H1 (cell line): ENCODE measurements around the gene ARHGAP6. TPM values are rescaled to one million over a fixed set of nuclear protein-coding genes. Genes with fewer than 3 reads are reported as not detected.

Source experiments
- CTCF ChIA-PET: fragments of 300-600 bp; sonication (Branson Sonifier 250); formaldehyde crosslinking; loops from one replicate; lab custom pipeline; 2021; ENCODE audit not compliant: partially characterized antibody; lab: Charles Lee
- POLR2A ChIA-PET: fragments of 300-600 bp; sonication (Branson Sonifier 250); formaldehyde crosslinking; loops from one replicate; lab custom pipeline; 2021; ENCODE audit warnings: inconsistent platforms; ENCODE audit not compliant: partially characterized antibody; lab: Charles Lee
- DNase-seq, 2 experiments: peaks; one replicate each; pipeline versions ENCODE4 v3.0.0 to v3.0.0-alpha.2; 2010 to 2022; ENCODE audit warnings: low spot score in 2 of 2, low read depth in 1 of 2, mixed read lengths in 1 of 2
- FAIRE-seq: peaks from 2 replicates; lab custom pipeline; 2011; peaks lifted over from hg19 to GRCh38; lab: Jason Lieb, UNC
- H2AFZ ChIP-seq: 2 replicates; pipeline ENCODE4 v1.8.1; 2012; ENCODE audit warnings: low read length, inconsistent platforms
- H2AK5ac ChIP-seq: 2 replicates; pipeline ENCODE4 v1.6.1; 2013; ENCODE audit warnings: low read depth, low read length
- H2BK120ac ChIP-seq: replicated peaks from 2 replicates; pipeline ENCODE3; 2013; ENCODE audit warnings: low read depth, low read length, inconsistent platforms
- H2BK12ac ChIP-seq: 2 replicates; pipeline ENCODE4 v1.6.1; 2013; ENCODE audit warnings: low read depth, low read length
- H2BK15ac ChIP-seq: 2 replicates; pipeline ENCODE4 v1.6.1; 2013; ENCODE audit warnings: low read length
- H2BK20ac ChIP-seq: 2 replicates; pipeline ENCODE4 v1.6.1; 2013; ENCODE audit warnings: low read length
- H2BK5ac ChIP-seq: 2 replicates; pipeline ENCODE4 v1.6.1; 2013; ENCODE audit warnings: low read depth, low read length
- H3K14ac ChIP-seq: 2 replicates; pipeline ENCODE4 v1.6.1; 2013; ENCODE audit warnings: inconsistent platforms; ENCODE audit not compliant: insufficient read length
- H3K18ac ChIP-seq: 2 replicates; pipeline ENCODE4 v1.6.1; 2013; ENCODE audit warnings: low read length; ENCODE audit errors: extremely low read depth
- H3K23ac ChIP-seq: 2 replicates; pipeline ENCODE4 v1.6.1; 2013; ENCODE audit warnings: inconsistent platforms; ENCODE audit not compliant: insufficient read length
- H3K23me2 ChIP-seq: 2 replicates; pipeline ENCODE4 v1.6.1; 2013; ENCODE audit warnings: low read depth, low read length
- H3K27ac ChIP-seq: 2 replicates; pipeline ENCODE4 v1.6.1; 2011; ENCODE audit warnings: low read depth, low read length, inconsistent platforms
- H3K27me3 ChIP-seq, 4 experiments: replicated peaks in 1 of 4; 1 replicate in 1 of 4; 2 replicates in 3 of 4; pipeline versions ENCODE4 v1.6.1 to v1.8.1; 2011 to 2013; ENCODE audit warnings: low read length in 3 of 4, mild to moderate bottlenecking in 3 of 4, inconsistent platforms in 2 of 4, mixed read lengths in 2 of 4, moderate library complexity in 1 of 4; ENCODE audit not compliant: control insufficient read depth in 3 of 4, insufficient read depth in 3 of 4; ENCODE audit errors: extremely low read depth in 1 of 4
- H3K36me3 ChIP-seq, 4 experiments: 2 replicates each; pipeline versions ENCODE4 v1.6.1 to v1.8.1; 2011 to 2013; ENCODE audit warnings: mild to moderate bottlenecking in 4 of 4, low read length in 3 of 4, moderate library complexity in 2 of 4, control low read depth in 1 of 4, inconsistent platforms in 1 of 4; ENCODE audit not compliant: insufficient read depth in 4 of 4, control insufficient read depth in 2 of 4
- H3K4ac ChIP-seq: replicated peaks from 2 replicates; pipeline ENCODE3; 2013; ENCODE audit warnings: low read length, low read depth, mixed read lengths, inconsistent platforms; ENCODE audit not compliant: insufficient read length
- H3K4me1 ChIP-seq, 4 experiments: replicated peaks in 1 of 4; 1 replicate in 1 of 4; 2 replicates in 3 of 4; pipeline versions ENCODE4 v1.6.1 to v1.8.1; 2011 to 2013; ENCODE audit warnings: low read length in 3 of 4, inconsistent platforms in 2 of 4, mixed read lengths in 1 of 4; ENCODE audit not compliant: insufficient read depth in 4 of 4, control insufficient read depth in 3 of 4
- H3K4me2 ChIP-seq, 2 experiments: 2 replicates each; pipeline versions ENCODE4 v1.6.1 to v1.8.1; 2011 to 2013; ENCODE audit warnings: low read depth in 2 of 2, low read length in 2 of 2, control low read depth in 1 of 2, inconsistent platforms in 1 of 2, mild to moderate bottlenecking in 1 of 2; ENCODE audit not compliant: insufficient read depth in 1 of 2
- H3K4me3 ChIP-seq, 4 experiments: fragments of 200-600, 300-600 bp in 1 of 4; sonication (generic), shearing (Covaris generic), sonication (Bioruptor Twin) in 1 of 4; 2 replicates each; pipeline versions ENCODE4 v1.5.1 to v1.8.1; 2011 to 2016; ENCODE audit warnings: low read length in 4 of 4, low read depth in 3 of 4, control low read depth in 2 of 4, inconsistent platforms in 2 of 4, mild to moderate bottlenecking in 2 of 4, mixed read lengths in 1 of 4, moderate library complexity in 1 of 4; ENCODE audit not compliant: insufficient read depth in 2 of 4; ENCODE audit errors: extremely low read depth in 1 of 4
- H3K56ac ChIP-seq: replicated peaks from 2 replicates; pipeline ENCODE3; 2013; ENCODE audit warnings: low read depth, mild to moderate bottlenecking, mixed read lengths, low read length, inconsistent platforms; ENCODE audit not compliant: insufficient read length
- H3K79me1 ChIP-seq: 2 replicates; pipeline ENCODE4 v1.6.1; 2013; ENCODE audit warnings: low read depth, low read length, control low read depth
- H3K79me2 ChIP-seq, 2 experiments: 2 replicates each; pipeline versions ENCODE4 v1.6.1 to v1.8.1; 2012 to 2013; ENCODE audit warnings: low read length in 2 of 2, mild to moderate bottlenecking in 2 of 2, inconsistent platforms in 1 of 2; ENCODE audit not compliant: insufficient read depth in 2 of 2, control insufficient read depth in 1 of 2
- H3K9ac ChIP-seq, 4 experiments: replicated peaks in 1 of 4; 1 replicate in 1 of 4; 2 replicates in 3 of 4; pipeline versions ENCODE4 v1.6.1 to v1.8.1; 2011 to 2013; ENCODE audit warnings: low read depth in 3 of 4, low read length in 3 of 4, control low read depth in 2 of 4, mild to moderate bottlenecking in 2 of 4, moderate library complexity in 2 of 4, inconsistent platforms in 1 of 4; ENCODE audit errors: extremely low read depth in 1 of 4
- H3K9me3 ChIP-seq, 2 experiments: 2 replicates each; pipeline versions ENCODE4 v1.6.1 to v1.8.1; 2012 to 2013; ENCODE audit warnings: mild to moderate bottlenecking in 2 of 2, moderate library complexity in 2 of 2, control low read depth in 1 of 2, inconsistent platforms in 1 of 2, low read depth in 1 of 2, low read length in 1 of 2, mixed read lengths in 1 of 2; ENCODE audit not compliant: insufficient read depth in 2 of 2
- H4K20me1 ChIP-seq, 2 experiments: replicated peaks in 1 of 2; 2 replicates each; pipeline versions ENCODE3 to v1.8.1; 2011 to 2013; ENCODE audit warnings: inconsistent platforms in 2 of 2, low read length in 2 of 2, mild to moderate bottlenecking in 1 of 2; ENCODE audit not compliant: insufficient read depth in 2 of 2, control insufficient read depth in 1 of 2
- H4K5ac ChIP-seq: 2 replicates; pipeline ENCODE4 v1.6.1; 2013; ENCODE audit warnings: low read length, low read depth, mixed read lengths, inconsistent platforms; ENCODE audit not compliant: insufficient read length
- H4K8ac ChIP-seq: 2 replicates; pipeline ENCODE4 v1.8.0; 2013; ENCODE audit warnings: mild to moderate bottlenecking, moderate library complexity, low read length, inconsistent platforms; ENCODE audit not compliant: insufficient read depth; ENCODE audit errors: extremely low read depth
- H4K91ac ChIP-seq: replicated peaks from 2 replicates; pipeline ENCODE3; 2013; ENCODE audit warnings: low read length, mixed read lengths, inconsistent platforms; ENCODE audit not compliant: insufficient read length
- CREB1 ChIP-seq: IDR thresholded peaks from 2 replicates; pipeline ENCODE4 v1.6.1; 2012; ENCODE audit warnings: inconsistent platforms
- CTBP2 ChIP-seq: IDR thresholded peaks from 2 replicates; pipeline ENCODE4 v1.7.0; 2011; ENCODE audit warnings: borderline replicate concordance, mild to moderate bottlenecking, moderate library complexity, mixed read lengths, low read length; ENCODE audit not compliant: insufficient read depth, insufficient read length
- CTCF ChIP-seq, 3 experiments: IDR thresholded peaks; 1 replicate in 2 of 3; 2 replicates in 1 of 3; pipeline versions ENCODE4 v1.5.1 to v1.6.1; 2011; ENCODE audit warnings: low read length in 3 of 3, mild to moderate bottlenecking in 3 of 3, inconsistent platforms in 2 of 3, low read depth in 1 of 3, moderate library complexity in 1 of 3; ENCODE audit not compliant: insufficient read depth in 1 of 3; ENCODE audit errors: control extremely low read depth in 1 of 3
- EZH2 ChIP-seq: fragments of 200-600 bp; sonication (generic); IDR thresholded peaks from 2 replicates; pipeline ENCODE4 v1.7.1; 2012; ENCODE audit warnings: low read depth, mild to moderate bottlenecking, moderate library complexity, low read length, inconsistent platforms; ENCODE audit not compliant: severe bottlenecking
- KDM5A ChIP-seq: fragments of 200-600 bp; IDR thresholded peaks from 2 replicates; pipeline ENCODE4 v1.7.1; 2012; ENCODE audit warnings: mild to moderate bottlenecking, low read length, inconsistent platforms, mixed read lengths
- SIRT6 ChIP-seq: IDR thresholded peaks from one replicate; pipeline ENCODE4 v1.7.1; 2012; ENCODE audit warnings: low read length, inconsistent platforms
- WGBS, 2 experiments: shearing (Covaris generic) in 1 of 2; methylation state at CpG; one replicate each; pipeline versions ENCODE4 v1.1.6 to v1.1.7; 2013 to 2015; ENCODE audit warnings: low lambda C conversion rate in 2 of 2, mixed read lengths in 2 of 2, inconsistent platforms in 1 of 2, low coverage in 1 of 2, missing lambda C conversion rate in 1 of 2; ENCODE audit not compliant: insufficient replicate concordance in 2 of 2, insufficient coverage in 1 of 2, insufficient read length in 1 of 2; ENCODE audit errors: extremely low coverage in 1 of 2, missing lambda C conversion rate in 1 of 2; 5-methylcytosine and 5-hydroxymethylcytosine counted together
- polyA plus RNA-seq, 7 experiments: library from polyadenylated mRNA; depleted of rRNA in 3 of 7; stranded (reverse) in 5 of 7; unstranded in 2 of 7; fragments of >200 nt in 5 of 7; fragments of 200-250 nt in 2 of 7; gene quantifications; 1 replicate in 5 of 7; 2 replicates in 1 of 7; 4 replicates in 1 of 7; pipeline versions ENCODE4 v1.2.1 to v1.2.3, GENCODE V29; 2011 to 2013; ENCODE audit warnings: missing spikeins in 2 of 7, mixed read lengths in 2 of 7
- total RNA-seq: library from RNA; stranded (reverse); fragmentation: NEBNext Ultra II Directional; extraction: Animal tissue kit (Norgen Biotek cat#: 25700); gene quantifications from 2 replicates; pipeline ENCODE4 v1.2.1, GENCODE V29; 2021

ARHGAP6 gene
- total and polyA plus RNA-seq, 2 of the 8 experiments (the other 6 are each of a cell fraction or from before 2014, with no cell fraction given) = 0.35 to 0.82 TPM

- peaks cover 0 to 4% (median 2%) of the 10 kb centered on the region in 4 experiments; a peak in 3 of 7 replicates for H3K4me1 ChIP-seq
- DNase-seq (no peak), FAIRE-seq (no peak)
- no peak overlapping the region for H3K14ac ChIP-seq
- H2AK5ac ChIP-seq = no peak overlapping the region
- ChIA-PET POLR2A (no interaction called here), CTCF (no interaction called here)
- TF ChIP-seq KDM5A = no peak
- TF ChIP-seq SIRT6 = no peak
- peak; percentile 64 for TF ChIP-seq EZH2
- peak in 1 of 3 experiments; percentile 1; a peak in 1 of 4 replicates for TF ChIP-seq CTCF (IDR thresholded peaks at IDR 0.05; ENCODE audit: control extremely low read depth in 1 of 3, insufficient read depth in 1 of 3, low read depth in 1 of 3, low read length in 3 of 3)
- no peak for TF ChIP-seq CTBP2
- TF ChIP-seq CREB1 = no peak
- H3K23ac ChIP-seq = no peak overlapping the region
- WGBS, 2 experiments = 13% methylated on average over 4 of the region's 6 CpGs; no CpG with 5 or more reads in 1 of the 2 experiments
- no peak overlapping the region for H3K18ac ChIP-seq
- no peak overlapping the region for H3K9ac ChIP-seq
- no peak overlapping the region for H3K56ac ChIP-seq
- no peaks in the 10 kb centered on the region for H3K36me3 ChIP-seq
- no peaks in the 10 kb centered on the region for H4K20me1 ChIP-seq
- no peaks in the 10 kb centered on the region for H3K9me3 ChIP-seq
- H3K27me3 ChIP-seq = peaks cover 18 to 63% (median 42%) of the 10 kb centered on the region in 4 experiments
- no peak overlapping the region for H2BK15ac ChIP-seq
- no peak overlapping the region for H3K4ac ChIP-seq
- H3K4me2 ChIP-seq = peak overlapping the region; percentile 73 to 88
- no peak overlapping the region for H2BK120ac ChIP-seq
- H2BK12ac ChIP-seq = no peak overlapping the region
- no peak overlapping the region for H3K27ac ChIP-seq
- H4K91ac ChIP-seq = no peak overlapping the region
- peaks cover 8% of the 10 kb centered on the region; the same call in 1 of the 2 replicates for H3K23me2 ChIP-seq
- H2BK5ac ChIP-seq = no peak overlapping the region
- H2AFZ ChIP-seq = no peak overlapping the region
- H3K79me2 ChIP-seq = no peaks in the 10 kb centered on the region
- H3K79me1 ChIP-seq = no peaks in the 10 kb centered on the region
- peak overlapping the region in 1 of 4 experiments; percentile 63; a peak in 3 of 8 replicates for H3K4me3 ChIP-seq
- H4K5ac ChIP-seq = no peak overlapping the region
- H2BK20ac ChIP-seq = no peak overlapping the region
- H4K8ac ChIP-seq = no peak overlapping the region
These were observed 1.9 kb downstream of the ARHGAP6 start for GRCh38 chrX:11663875-11664210.
